Activated CD8-positive, alpha-beta memory T cell treated with anti-CD3 and anti-CD28 coated beads for 36 hours (primary cell): Measurements from ENCODE around the gene CPNE7. TPM values are rescaled to one million over a fixed set of nuclear protein-coding genes. Genes with fewer than 3 reads are reported as not detected.
"Not testable (repeated sequence)": the region's sequence is repeated elsewhere in the genome, so short reads cannot be mapped to it uniquely, and the experiment has no call there.

Experiments used
- CTCF ChIA-PET: fragments of 350-600 bp; sonication (Branson Sonifier 250); formaldehyde crosslinking; loops from one replicate; lab custom pipeline; 2021; ENCODE audit warnings: antibody characterized with exemption; lab: Charles Lee
- POLR2A ChIA-PET: fragments of 350-600 bp; sonication (Branson Sonifier 250); formaldehyde crosslinking; loops from one replicate; lab custom pipeline; 2021; ENCODE audit warnings: antibody characterized with exemption; lab: Charles Lee
- total RNA-seq, 2 experiments: library from RNA; stranded (reverse); gene quantifications; one replicate each; pipeline ENCODE4 v1.2.3, GENCODE V29; 2021

Gene CPNE7
- total RNA-seq, 2 experiments from 2014 or later, result 5.6 to 7.0 TPM

DNA sequence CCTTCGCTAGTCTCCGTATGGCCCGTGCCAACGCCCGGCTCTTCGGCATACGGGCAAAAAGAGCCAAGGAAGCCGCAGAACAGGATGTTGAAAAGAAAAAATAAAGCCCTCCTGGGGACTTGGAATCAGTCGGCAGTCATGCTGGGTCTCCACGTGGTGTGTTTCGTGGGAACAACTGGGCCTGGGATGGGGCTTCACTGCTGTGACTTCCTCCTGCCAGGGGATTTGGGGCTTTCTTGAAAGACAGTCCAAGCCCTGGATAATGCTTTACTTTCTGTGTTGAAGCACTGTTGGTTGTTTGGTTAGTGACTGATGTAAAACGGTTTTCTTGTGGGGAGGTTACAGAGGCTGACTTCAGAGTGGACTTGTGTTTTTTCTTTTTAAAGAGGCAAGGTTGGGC lies 12.6 kb upstream of the CPNE7 start:
- CTCF ChIA-PET, result no interaction called here
- POLR2A ChIA-PET, result interaction anchor here (0.8 kb wide), 1 partner anchor 40 kb away, joined by 3 read pairs; no protein-coding TSS in a partner anchor

DNA sequence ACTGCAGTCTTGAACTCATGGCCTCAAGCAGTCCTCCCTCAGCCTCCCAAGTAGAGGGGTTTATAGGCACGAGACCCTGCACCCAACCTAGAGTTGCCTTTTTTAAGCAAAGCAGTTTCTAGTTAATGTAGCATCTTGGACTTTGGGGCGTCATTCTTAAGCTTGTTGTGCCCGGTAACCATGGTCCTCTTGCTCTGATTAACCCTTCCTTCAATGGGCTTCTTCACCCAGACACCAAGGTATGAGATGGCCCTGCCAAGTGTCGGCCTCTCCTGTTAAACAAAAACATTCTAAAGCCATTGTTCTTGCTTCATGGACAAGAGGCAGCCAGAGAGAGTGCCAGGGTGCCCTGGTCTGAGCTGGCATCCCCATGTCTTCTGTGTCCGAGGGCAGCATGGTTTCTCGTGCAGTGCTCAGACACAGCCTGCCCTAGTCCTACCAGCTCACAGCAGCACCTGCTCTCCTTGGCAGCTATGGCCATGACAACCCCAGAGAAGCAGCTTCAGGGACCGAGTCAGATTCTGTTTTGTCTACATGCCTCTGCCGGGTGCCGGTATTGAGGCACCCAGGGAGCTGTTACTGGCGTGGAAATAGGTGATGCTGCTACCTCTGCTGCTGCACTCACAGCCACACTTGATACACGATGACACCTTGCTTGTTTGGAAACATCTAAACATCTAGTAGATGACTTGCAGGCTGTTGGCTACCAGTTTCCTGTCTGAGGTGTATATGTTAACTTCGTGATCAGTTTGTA lies 11.7 kb upstream of the CPNE7 start:
- CTCF ChIA-PET, result interaction anchor here (1.2 kb wide), 2 partner anchors 12 to 103 kb away, joined by 3 to 5 read pairs; partner anchors contain the start of gene CPNE7
- POLR2A ChIA-PET, result interaction anchor here (0.6 kb wide), 1 partner anchor 89 kb away, joined by 3 read pairs; no protein-coding TSS in a partner anchor

DNA sequence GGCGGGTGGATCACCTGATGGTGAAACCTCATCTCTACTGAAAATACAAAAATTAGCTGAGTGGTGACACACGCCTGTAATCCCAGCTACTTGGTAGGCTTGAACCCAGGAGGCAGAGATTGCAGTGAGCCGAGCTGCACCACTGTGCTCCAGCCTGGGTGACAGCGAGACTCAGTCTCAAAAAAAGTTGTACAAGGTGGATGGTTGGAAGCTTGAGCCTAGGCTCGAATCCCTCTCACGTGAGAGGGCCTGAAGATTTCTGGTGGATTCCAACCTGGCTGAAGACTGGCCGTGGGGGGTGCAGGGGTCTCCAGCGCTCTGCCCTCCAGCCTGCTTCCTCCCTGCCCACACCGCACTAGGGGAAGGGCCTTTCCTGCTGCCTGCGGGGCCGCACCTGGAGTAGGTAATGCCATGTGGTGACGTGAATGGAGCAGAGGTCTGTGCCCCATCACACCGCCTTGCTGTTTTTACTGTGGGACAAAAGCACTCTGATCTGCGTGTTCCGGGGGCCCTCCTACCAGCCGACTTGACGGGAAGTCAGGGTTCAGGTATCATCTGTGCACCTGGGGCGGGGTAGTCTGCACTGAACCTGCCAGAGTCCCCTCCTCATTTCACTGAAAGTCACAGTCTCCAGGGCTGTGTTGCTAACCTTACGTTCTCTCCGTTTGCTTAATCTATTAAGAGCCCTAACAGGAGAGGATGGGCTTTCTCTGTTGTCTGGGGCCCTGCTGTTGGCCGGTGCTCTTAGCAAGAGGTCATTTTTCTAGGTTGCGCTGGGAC lies 10.9 kb upstream of the CPNE7 start:
- CTCF ChIA-PET, result interaction anchor here (1.2 kb wide), 3 partner anchors 9 to 102 kb away, joined by 3 to 5 read pairs (median 3); partner anchors contain the start of gene CPNE7

DNA sequence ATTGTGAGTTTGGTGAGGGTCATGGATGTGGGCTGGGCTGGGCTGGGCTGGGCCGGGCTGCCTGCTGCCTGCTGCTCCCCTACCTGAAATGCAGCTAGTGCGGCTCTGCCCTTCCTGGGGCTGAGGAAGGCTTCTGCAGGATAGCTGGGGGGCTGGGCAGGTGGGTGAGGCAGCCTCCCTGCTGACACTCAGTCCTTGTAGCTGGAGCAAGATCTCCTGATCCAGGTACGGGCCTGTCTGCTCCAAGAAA lies 10.4 kb upstream of the CPNE7 start:
- ChIA-PET POLR2A (no interaction called here), CTCF (interaction anchor here (0.6 to 1.2 kb wide), 2 partner anchors 9 to 88 kb away, joined by 3 read pairs; no protein-coding TSS in a partner anchor)

More for the DNA sequence above, 10.9 kb upstream of the CPNE7 start:
- POLR2A ChIA-PET, result interaction anchor here (0.6 kb wide), 1 partner anchor 88 kb away, joined by 3 read pairs; no protein-coding TSS in a partner anchor

DNA sequence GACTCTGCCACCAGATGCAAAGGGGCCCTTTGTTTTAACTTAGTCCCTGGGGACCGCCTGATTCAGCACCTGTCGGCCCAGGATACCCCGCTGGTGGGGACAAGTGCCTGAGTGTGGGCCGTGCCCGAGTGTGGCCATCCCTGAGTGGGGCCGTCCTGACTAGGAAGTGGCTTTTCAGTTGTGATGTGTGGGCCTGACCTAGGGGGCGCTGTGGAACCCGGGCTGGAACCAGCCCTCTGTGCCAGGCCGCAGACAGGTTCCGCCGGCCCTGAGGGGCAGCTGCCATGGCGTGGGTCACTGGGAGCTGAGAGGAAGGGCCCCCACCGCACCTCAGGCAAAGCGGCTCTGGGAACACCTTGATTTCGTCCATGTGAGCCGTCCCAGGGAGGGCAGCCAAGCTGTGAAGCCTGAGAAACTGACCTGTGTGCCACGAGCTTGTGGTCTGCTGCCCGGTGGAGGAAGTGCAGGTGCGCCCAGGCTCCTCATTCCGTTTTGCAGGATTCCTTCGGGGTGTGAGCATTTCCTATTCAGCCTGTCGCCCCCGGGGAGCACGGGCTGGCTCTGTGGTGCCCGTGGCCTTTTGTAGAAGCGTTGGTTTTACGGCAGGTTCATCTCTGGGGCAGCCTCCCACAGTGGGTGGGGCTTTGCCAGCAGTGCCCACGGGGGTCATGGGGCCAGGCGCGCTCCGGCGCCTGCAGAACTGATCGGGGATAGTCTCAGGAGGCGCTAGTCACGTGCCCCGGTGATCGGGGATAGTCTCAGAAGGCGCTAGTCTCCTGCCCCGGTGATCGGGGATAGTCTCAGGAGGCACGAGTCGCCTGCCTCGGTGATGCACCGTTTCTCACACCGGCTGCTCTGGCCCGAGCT lies 9.8 kb upstream of the CPNE7 start:
- ChIA-PET POLR2A (no interaction called here), CTCF (interaction anchor here (0.6 to 1.2 kb wide), 5 partner anchors 10 to 698 kb away, joined by 3 to 4 read pairs (median 3); no protein-coding TSS in a partner anchor)

DNA sequence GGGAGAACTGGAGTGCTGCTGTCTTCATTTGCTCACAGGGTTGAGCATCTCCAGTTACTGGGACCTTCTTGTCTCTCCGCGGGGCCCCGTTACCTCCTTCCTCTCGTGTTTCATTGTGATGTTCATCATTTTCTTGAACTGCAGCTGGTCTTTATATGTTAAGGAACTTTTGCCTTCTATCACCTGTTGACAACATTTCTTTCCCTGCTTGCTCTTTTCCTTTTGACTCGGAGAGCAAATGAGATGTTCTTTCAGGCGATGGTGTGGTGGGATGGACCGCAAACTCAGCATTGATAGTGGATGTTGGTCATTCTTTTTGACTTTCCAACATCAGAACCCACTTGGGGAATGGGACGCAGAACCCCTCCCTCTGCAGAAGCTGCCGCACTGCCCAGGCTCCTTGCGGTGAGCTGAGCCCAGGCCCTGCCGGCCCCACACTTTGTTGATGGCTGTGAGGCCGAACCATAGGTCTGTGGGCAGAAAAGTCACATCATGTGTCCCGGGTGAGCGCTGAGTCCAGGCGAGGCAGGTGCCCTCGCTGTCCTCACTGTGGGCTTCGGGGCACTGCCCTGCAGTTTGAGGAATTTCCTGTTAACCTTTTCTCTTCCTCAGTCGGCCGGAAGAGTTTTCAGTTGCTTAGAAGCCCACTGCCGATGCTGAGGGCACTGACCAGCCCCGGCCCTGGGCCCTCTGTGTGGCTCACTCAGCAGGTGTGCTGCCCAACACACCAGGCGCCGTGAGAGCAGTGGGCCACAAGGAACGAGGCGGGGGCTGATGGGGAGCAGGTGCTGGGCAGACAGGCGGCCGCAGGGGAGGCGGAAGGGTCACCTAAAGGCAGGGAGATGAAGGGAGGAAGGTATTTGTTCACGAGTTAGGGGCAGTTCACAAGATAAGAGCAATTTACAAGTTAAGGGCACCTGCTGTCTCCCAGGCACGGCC lies 7.6 kb upstream of the CPNE7 start:
- CTCF ChIA-PET, result interaction anchor here (0.8 to 0.9 kb wide), 2 partner anchors 8 to 119 kb away, joined by 3 read pairs; partner anchors contain the start of genes CDK10 and CPNE7
- POLR2A ChIA-PET, result no interaction called here

DNA sequence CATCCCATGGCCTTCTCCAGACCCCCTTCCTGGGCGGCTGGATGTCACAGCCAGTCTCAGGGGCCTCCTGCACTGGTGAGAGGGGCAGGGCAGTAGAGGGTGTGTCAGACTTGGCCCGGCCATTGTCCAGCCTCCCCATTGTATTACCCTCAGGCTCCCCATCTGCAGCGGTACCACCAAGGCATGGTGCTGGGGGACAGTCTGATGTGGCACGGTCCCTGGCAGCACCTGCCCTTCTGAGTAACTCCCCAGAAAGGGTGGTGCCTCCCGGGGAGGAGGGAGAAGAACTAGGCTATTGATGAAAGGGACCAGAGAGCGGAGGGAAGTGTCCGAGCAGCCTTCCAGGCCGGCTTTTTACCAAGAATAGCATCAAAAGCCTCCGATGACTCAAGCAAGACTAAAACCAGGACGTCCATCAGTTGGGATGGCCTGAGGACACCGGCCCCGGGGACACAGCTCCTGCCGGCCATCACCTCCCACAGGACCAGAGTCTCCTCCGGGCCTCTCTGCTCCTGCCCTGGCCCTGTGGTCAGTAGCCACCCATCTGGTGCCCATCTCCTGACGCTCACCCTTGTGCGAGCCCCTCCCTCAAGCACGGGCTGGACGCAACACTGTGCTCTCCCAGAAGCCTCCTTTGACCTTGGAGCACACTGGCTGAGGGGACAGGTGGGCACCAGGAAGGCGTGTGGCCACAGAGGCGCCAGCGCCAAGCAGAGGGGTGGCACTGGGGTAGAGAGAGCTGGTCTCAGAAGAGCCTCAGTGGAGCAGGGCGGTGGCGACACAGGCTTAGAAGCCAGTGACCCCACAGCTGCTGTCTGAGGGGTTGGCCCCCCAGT lies 5.8 kb upstream of the CPNE7 start:
- ChIA-PET CTCF (no interaction called here), POLR2A (interaction anchor here (0.6 kb wide), 1 partner anchor 1000 kb away, joined by 3 read pairs; the partner anchor contains the start of gene ZC3H18)

DNA sequence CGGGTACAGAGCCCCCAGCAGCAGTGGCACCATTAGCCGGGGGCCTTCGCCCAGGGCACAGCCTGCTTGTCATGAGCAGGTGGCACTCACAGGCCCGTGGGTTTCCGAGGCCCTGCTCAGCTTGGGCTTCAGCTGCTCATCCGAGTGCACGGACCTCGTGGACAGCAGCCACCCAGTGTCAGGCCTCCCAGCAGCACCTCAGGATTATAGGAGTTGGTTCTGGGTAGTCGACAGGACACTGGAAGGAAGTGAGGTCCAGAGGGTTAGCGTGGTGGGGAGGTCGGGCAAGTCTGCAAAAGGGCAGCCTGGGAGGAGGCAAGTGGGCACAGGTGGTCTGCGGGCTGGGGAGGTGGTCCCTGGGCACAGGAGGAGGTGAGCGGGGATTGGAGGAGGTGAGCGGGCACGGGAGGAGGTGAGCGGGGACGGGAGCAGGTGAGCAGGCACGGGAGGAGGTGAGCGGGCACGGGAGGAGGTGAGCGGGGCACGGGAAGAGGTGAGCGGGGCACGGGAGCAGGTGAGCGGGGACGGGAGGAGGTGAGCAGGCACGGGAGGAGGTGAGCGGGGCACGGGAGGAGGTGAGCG lies 5.1 kb upstream of the CPNE7 start:
- ChIA-PET CTCF (no interaction called here), POLR2A (interaction anchor here (0.6 kb wide), 1 partner anchor 1000 kb away, joined by 3 read pairs; the partner anchor contains the start of gene ZC3H18)

DNA sequence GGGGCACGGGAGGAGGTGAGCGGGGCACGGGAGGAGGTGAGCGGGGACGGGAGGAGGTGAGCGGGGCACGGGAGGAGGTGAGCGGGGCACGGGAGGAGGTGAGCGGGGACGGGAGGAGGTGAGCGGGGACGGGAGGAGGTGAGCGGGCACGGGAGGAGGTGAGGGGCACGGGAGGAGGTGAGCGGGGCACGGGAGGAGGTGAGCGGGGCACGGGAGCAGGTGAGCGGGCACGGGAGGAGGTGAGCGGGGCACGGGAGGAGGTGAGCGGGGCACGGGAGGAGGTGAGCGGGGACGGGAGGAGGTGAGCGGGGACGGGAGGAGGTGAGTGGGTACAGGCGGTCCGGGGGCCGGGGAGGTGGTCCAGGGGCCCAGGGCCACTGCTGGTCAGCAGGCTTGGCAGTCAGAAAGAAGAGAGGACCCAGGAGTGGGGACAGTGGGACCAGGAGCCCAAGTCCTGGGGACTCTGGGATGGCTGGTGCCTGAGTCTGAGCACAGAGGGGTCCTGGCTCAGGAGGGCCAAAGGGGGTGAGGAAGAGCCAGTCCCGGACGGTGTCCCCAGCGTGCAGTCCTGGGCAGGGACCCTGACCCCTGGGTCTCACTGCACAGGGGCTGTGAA lies 4.5 kb upstream of the CPNE7 start:
- CTCF ChIA-PET, POLR2A ChIA-PET: not testable (repeated sequence)

DNA sequence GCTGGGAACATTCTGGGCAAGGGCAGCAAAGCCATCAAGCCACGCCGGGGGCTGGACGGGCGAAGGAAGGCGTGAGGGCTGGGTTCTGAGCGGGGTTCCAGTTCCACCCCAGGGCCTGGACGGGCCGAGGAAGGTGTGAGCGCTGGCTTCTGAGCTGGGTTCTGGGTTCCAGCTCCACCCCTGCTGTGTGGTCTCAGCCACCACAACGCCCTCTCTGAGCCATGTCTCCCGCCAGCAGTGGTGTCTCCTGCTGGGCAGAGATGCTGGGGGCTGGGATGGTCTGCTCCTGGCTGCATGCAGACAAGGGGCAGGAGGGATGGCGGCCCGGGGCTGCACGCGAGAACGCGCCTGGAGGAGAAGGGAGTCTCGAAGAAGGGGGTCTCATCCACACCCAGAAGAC lies 3.9 kb upstream of the CPNE7 start:
- POLR2A ChIA-PET, result no interaction called here
- CTCF ChIA-PET, result no interaction called here

DNA sequence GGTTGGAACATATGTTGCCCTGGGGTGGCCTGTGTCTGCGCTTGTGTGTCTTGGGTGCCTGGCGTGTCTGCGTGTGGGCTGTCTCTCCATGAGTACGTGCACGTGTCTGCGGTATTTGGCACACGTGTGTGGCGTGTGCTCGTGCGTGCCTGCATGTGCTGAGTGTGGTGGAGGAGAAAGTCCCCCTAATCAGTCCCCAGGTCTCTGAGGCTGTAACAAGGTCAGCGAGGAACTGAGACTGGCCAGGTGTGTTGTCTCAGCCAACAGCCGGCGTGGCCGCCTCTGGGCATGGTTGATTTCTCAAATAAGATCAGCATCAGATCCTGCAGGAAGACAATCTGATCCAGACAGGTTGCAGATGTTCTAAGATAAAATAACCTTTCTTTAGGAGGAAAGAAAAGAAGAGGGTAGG lies 3.5 kb upstream of the CPNE7 start:
- ChIA-PET POLR2A (no interaction called here), CTCF (no interaction called here)

DNA sequence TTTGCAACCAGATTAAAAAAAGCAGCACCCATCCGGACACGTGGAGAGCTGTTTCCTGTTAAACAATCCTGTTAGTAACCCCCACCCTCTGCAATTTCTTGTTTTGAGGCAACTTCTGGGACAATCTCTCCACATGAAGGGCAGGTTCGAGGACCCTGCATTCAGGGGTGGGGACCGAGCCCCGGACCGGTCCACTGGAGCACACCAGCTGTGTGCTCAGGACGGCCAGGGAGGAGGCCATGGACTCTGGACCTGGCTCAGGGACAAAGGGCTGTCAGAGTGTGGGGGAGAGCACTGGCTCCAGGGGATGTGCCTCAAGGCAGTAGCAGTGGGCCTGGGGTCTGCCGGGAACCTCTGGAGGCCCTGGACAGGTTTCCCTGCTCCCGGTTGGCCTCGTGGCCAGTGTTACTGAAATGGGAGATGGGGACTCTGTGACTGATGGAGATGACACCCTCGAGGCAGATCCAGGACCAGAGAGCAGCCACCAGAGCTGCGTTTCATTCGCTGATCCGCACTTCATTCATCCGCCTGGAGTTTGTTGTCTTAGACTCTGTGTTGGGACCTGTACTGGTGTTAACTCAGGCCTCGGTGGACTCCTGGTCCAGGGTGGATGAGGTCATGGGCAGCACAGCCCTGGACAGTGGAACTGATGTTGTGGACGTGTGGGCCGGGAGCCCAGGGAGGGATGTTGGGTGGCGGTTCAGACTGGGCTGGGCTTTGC lies 2.9 kb upstream of the CPNE7 start:
- POLR2A ChIA-PET, result no interaction called here
- CTCF ChIA-PET, result no interaction called here

DNA sequence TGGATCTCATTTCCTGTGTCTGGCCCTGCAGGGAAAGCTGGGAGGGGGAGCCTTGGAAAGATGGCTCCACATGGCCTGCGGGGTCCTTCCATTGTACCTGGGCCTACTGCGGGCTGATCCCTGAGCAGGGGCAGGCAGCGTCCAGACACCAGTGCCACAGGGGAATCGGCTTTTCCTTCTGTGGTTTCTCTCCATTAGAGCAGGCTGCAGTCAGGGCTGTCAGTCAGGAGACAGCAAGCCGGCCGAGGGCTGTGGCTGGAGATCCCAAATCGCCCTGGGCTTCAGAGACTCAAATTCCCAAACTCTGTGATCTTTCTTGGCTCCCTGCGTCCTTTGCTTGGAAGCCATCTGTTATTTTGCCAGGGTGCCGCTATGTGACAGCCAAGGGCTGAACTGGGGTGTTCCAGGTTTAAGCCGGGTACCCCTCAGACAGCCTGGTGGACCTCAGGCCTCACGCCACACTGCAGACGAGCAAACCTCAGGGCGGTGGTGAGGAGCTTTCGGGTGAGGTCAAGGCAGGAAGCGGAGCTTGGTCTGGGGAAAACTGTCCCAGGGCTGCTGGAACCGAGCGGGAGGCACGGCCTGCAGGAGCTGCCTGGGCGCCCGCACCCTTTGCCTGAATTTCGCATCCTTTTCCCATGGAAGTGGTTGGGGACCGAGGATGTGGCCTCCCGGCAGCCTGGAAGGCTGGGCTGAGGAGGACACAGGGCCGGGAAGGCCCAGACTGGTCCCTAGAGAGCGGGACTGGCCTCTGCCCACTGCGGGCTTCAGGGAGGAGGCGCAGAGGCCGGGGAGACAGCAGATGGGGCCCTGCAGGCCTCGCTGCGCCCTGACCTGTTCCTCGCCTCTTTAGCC lies 1.5 kb upstream of the CPNE7 start:
- POLR2A ChIA-PET, result no interaction called here

DNA sequence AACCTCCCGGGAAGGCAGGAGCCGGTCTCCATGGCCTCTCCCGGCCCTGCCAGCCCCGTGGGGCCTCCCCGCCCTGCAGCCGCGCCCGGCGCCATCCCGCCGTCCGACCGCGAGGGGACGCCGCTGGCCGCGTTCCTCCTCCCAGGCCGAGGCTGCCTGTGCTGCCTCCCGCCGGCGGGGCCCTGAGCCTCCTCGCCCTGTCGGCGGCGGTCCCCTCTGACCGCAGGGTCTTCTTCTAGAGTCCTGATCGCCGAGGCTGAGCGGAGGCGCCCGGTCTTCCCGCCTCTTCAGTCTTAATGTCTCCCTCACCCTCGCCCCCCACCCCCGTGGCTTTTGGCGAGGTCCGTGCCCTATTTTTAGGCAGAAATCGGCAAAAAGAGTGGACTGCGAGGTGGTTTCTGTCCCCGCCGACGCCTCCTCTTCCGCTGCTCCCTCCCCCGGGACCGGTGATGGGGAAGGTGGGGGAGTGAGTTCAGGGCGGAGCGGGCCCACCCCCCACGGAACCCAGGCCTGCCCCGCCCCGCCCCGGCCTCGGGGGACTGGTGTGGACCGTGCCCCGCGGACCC lies 794 bp upstream of the CPNE7 start:
- CTCF ChIA-PET, result interaction anchor here (0.6 to 1.8 kb wide), 5 partner anchors 11 to 125 kb away, joined by 3 to 5 read pairs (median 5); no protein-coding TSS in a partner anchor

More for the DNA sequence above, 1.5 kb upstream of the CPNE7 start:
- CTCF ChIA-PET, result interaction anchor here (0.9 kb wide), 1 partner anchor 24 kb away, joined by 3 read pairs; no protein-coding TSS in a partner anchor

More for the DNA sequence above, 794 bp upstream of the CPNE7 start:
- POLR2A ChIA-PET, result no interaction called here
